Keratinocyte (primary cell): ENCODE results near the gene CACHD1.

Experiments used
- CTCF ChIP-seq, 3 experiments: IDR thresholded peaks in 1 of 3; conservative IDR thresholded peaks in 1 of 3; optimal IDR thresholded peaks in 1 of 3; 2 replicates in 2 of 3; 3 replicates in 1 of 3; pipeline versions ENCODE3 to v1.5.1; 2011; ENCODE audit warnings: low read length in 3 of 3, mild to moderate bottlenecking in 3 of 3, moderate library complexity in 2 of 3, control low read depth in 1 of 3, inconsistent platforms in 1 of 3; ENCODE audit not compliant: insufficient read depth in 2 of 3; ENCODE audit errors: extremely low read depth in 1 of 3
- EZH2 ChIP-seq: IDR thresholded peaks from one replicate; pipeline ENCODE4 v1.6.1; 2012; ENCODE audit warnings: inconsistent platforms, mild to moderate bottlenecking, low read length, moderate library complexity

DNA sequence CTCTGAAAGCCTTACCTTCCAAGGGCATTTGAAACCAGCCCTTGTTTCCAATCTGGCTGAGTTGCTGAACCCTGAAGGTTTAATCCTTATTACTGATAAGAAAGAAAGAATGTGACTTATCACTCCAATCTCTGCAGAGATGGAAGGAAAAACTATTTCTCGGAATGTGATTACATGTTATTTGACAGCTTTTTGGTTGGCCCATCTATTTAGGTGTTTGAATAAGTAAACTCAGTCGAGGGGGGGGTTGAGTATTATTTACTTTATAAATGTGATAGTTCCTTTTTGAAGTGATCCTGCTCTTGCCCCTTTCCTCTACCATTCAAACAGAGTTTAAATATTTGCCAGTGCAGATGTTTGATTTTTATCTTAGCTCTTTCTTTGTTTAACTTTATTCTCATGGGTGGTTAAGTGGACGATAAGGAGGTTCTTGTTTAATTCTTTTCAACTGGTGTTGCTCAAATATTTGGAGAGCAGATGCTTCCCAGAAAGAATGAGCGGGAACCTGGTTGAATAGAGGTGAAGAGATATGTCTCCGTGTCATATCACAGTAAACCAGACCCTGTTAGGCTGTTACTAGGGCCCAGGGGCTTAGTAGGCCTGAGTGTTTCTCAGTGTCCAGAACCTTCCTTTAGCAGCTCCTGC, 126.1 kb downstream of the CACHD1 start:
- no peak for TF ChIP-seq CTCF (optimal IDR thresholded peaks at IDR 0.05 in 1 of 3, IDR thresholded peaks at IDR 0.05 in 1 of 3, conservative IDR thresholded peaks at IDR 0.05 in 1 of 3; ENCODE audit: extremely low read depth in 1 of 3, insufficient read depth in 2 of 3, low read length in 3 of 3)
- TF ChIP-seq EZH2: no peak
